Gastrocnemius medialis (tissue), 4 donors: ENCODE results near the gene SELENOT. TPM values are rescaled to one million over a fixed set of nuclear protein-coding genes. Genes with fewer than 3 reads are reported as not detected.
"Not testable (repeated sequence)": the region's sequence is repeated elsewhere in the genome, so short reads cannot be mapped to it uniquely, and the experiment has no call there.

Experiments used
- ATAC-seq, 2 donors: fragments of 150-250 bp; one replicate each; pipeline ENCODE4 v1.9.1; 2016
- DNase-seq, 2 donors: peaks; one replicate each; pipeline ENCODE4 v3.0.0-alpha.2; 2019
- H3K27ac ChIP-seq, 4 donors: fragments of 200-600 bp; sonication (generic); 1 replicate in 1 of 4; 2 replicates in 3 of 4; pipeline ENCODE4 v1.5.1; 2016 to 2018; ENCODE audit warnings: mild to moderate bottlenecking in 2 of 4, moderate library complexity in 1 of 4
- H3K27me3 ChIP-seq, 3 donors: fragments of 200-600 bp; sonication (generic) in 2 of 3; 1 replicate in 1 of 3; 2 replicates in 2 of 3; pipeline versions ENCODE4 v1.5.1 to v1.6.0; 2016 to 2019; ENCODE audit warnings: mild to moderate bottlenecking in 1 of 3, moderate library complexity in 1 of 3
- H3K36me3 ChIP-seq, 2 donors: fragments of 200-600 bp; sonication (generic) in 1 of 2; one replicate each; pipeline ENCODE4 v1.5.1; 2017 to 2018
- H3K4me1 ChIP-seq, 2 donors: fragments of 200-600 bp; sonication (generic) in 1 of 2; one replicate each; pipeline ENCODE4 v1.5.1; 2016 to 2017; ENCODE audit warnings: mild to moderate bottlenecking in 2 of 2
- H3K4me3 ChIP-seq, 4 donors: fragments of 200-600 bp; sonication (generic) in 3 of 4; 1 replicate in 1 of 4; 2 replicates in 3 of 4; pipeline ENCODE4 v1.5.1; 2016 to 2019; ENCODE audit warnings: mild to moderate bottlenecking in 2 of 4
- H3K9me3 ChIP-seq, 3 donors: fragments of 200-600 bp; sonication (generic) in 2 of 3; 1 replicate in 1 of 3; 2 replicates in 2 of 3; pipeline ENCODE4 v1.5.1; 2016 to 2019
- POLR2A ChIP-seq, 2 donors: fragments of 450-650 bp; IDR thresholded peaks; one replicate each; pipeline ENCODE4 v1.6.1; 2017; ENCODE audit warnings: antibody characterized with exemption in 2 of 2, mild to moderate bottlenecking in 2 of 2, moderate library complexity in 2 of 2
- in situ Hi-C, 4 donors: fragments of 200-750 bp; cut with MboI; loops; one replicate each; pipeline versions ENCODE4 v1.15.0 to v1.8.0; 2017; ENCODE audit warnings: low sequenced_read_pairs in 4 of 4
- intact Hi-C: fragments of 100-400 bp; cut with DNase I; formaldehyde crosslinking; loops from one replicate; pipeline ENCODE4 v1.15.1; 2023; ENCODE audit warnings: low total_unique reads
- total RNA-seq, 4 donors: library from RNA; depleted of rRNA; stranded (reverse); fragments of >200 nt; gene quantifications; one replicate each; pipeline versions ENCODE4 v1.1.0 to v1.2.3, GENCODE V29; 2016
- TF ChIP-seq, protein P1 (sequence below), 5 experiments: fragments of 450-650 bp in 3 of 5; fragments of 200-600 bp in 2 of 5; sonication (generic) in 2 of 5; IDR thresholded peaks in 4 of 5; conservative IDR thresholded peaks in 1 of 5; 1 replicate in 4 of 5; 2 replicates in 1 of 5; pipeline ENCODE4 v1.5.1; 2016 to 2019; ENCODE audit warnings: antibody characterized with exemption in 5 of 5, mild to moderate bottlenecking in 3 of 5, moderate library complexity in 3 of 5

SELENOT gene
- total RNA-seq, 4 donors from 2014 or later = 69.6 to 83.1 (median 76.2) TPM

DNA sequence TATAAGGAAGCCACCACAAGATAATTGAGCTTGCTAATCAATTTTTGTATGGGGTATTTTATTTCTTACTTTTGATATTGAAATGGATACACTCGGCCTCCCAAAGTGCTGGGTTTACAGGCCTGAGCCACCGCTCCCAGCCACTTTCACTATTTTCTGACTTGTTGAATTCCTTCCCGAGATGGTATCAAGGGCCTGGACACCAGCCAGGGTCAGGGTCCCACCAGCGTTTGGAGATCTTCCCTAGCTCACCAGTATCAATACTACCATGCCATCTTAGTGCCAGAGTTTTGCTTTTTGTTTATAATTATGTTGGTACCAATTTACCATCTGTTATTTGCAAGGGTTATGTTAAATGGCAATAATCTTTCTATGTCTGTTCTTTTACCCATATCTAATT is 5.5 kb upstream of the SELENOT start:
- Histone ChIP-seq H3K4me1 (peaks cover 3 to 17% of the 10 kb centered on the region in 2 donors), H3K27ac (no peak overlapping the region), H3K27me3 (no peaks in the 10 kb centered on the region), H3K4me3 (no peak overlapping the region), H3K9me3 (no peaks in the 10 kb centered on the region), H3K36me3 (no peaks in the 10 kb centered on the region)
- intact Hi-C loops = no loop called here
- in situ Hi-C loops = no loop called here
- DNase-seq = no peak
- TF ChIP-seq, protein P1, sequence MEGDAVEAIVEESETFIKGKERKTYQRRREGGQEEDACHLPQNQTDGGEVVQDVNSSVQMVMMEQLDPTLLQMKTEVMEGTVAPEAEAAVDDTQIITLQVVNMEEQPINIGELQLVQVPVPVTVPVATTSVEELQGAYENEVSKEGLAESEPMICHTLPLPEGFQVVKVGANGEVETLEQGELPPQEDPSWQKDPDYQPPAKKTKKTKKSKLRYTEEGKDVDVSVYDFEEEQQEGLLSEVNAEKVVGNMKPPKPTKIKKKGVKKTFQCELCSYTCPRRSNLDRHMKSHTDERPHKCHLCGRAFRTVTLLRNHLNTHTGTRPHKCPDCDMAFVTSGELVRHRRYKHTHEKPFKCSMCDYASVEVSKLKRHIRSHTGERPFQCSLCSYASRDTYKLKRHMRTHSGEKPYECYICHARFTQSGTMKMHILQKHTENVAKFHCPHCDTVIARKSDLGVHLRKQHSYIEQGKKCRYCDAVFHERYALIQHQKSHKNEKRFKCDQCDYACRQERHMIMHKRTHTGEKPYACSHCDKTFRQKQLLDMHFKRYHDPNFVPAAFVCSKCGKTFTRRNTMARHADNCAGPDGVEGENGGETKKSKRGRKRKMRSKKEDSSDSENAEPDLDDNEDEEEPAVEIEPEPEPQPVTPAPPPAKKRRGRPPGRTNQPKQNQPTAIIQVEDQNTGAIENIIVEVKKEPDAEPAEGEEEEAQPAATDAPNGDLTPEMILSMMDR (IDR thresholded peaks at IDR 0.05 in 4 of 5, conservative IDR thresholded peaks at IDR 0.05 in 1 of 5) = no peak
- TF ChIP-seq POLR2A (IDR thresholded peaks at IDR 0.05) = no peak
- ATAC-seq = no peak

DNA sequence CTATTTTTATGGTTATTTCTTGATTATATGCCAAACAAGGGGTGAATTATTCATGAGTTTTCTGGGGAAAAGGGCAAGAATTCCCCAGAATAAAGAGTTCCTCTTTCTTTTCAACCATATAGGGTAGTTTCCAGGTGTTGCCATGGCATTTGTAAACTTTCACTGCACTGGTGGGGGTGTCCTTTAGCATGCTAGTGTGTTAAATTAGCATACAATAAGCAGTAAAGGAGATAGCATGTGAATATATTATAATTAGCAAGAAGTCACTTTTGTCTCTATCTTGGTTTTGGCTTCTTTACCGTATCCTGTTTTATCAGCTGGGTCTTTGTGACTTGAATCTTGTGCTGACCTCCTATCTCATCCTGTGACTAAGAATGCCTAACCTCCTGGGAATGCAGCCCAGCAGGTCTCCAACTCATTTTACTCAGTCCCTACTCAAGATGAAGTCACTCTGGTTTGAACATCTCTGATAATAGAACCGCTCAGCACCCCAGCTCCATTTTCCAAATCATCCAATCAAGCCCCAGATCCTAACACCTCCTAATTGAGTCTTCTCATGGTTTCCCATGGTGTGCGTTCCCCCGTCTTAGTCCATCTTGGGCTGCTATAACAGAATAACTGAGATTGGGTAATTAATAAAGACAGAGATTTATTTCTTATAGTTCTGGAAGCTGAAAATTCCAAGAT is 3.4 kb upstream of the SELENOT start:
- no peak overlapping the region for H3K4me3 ChIP-seq
- H3K9me3 ChIP-seq = no peaks in the 10 kb centered on the region
- H3K27me3 ChIP-seq = no peaks in the 10 kb centered on the region
- DNase-seq (no peak), ATAC-seq (no peak)
- no peaks in the 10 kb centered on the region for H3K36me3 ChIP-seq
- no peak overlapping the region for H3K27ac ChIP-seq
- in situ Hi-C loops = loop anchor here in 2 of 4 donors (5.0 to 10.0 kb wide), 3 partner anchors 52 to 165 kb away; partner anchors contain the start of genes EIF2A (in 2 of the 2), SERP1 (in 2 of the 2) and SIAH2 (in 1 of the 2)
- intact Hi-C loops = loop anchor here (5.0 kb wide), 2 partner anchors 163 to 1668 kb away; partner anchors contain the start of genes MBNL1 and SIAH2
- H3K4me1 ChIP-seq = peaks cover 10 to 24% of the 10 kb centered on the region in 2 donors
- TF ChIP-seq, protein P1 (IDR thresholded peaks at IDR 0.05 in 4 of 5, conservative IDR thresholded peaks at IDR 0.05 in 1 of 5) = no peak
- TF ChIP-seq POLR2A (IDR thresholded peaks at IDR 0.05) = no peak

DNA sequence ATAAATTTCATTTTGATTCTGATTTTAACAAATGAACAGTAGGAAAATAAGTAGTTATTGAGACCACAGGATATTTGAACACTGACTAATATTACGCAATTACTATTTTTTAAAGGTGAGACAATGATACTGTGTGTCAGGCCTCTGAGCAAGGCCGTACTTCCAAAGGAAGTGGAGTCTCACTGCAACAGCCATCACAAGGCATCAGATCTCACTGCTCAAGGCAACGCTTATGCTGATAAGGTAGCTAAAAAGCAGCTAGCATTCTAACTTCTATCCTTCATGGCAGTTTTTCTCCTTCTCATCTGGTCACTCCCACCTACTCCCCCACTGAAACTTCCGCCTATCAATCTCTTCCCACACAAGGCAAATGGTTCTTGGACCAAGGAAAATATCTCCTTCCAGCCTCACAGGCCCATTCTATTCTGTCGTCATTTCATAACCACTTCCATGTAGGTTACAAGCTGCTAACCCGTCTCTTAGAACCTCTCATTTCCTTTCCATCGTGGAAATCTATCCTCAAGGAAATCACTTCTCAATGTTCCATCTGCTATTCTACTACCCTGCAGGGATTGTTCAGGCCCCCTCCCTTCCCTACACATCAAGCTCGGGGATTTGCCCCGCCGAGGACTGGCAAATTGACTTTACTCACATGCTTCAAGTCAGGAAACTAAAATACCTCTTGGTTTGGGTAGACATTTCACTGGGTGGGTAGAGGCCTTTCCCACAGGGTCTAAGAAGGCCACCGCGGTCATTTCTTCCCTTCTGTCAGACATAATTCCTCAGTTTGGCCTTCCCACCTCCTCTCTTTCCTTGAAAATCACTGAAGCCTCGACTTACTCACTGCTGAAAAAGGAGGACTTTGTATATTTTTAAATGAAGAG is 2.2 kb upstream of the SELENOT start:
- not testable (repeated sequence) for H3K27me3 ChIP-seq, H3K9me3 ChIP-seq, ATAC-seq, H3K4me3 ChIP-seq, H3K36me3 ChIP-seq, DNase-seq, H3K27ac ChIP-seq
- in situ Hi-C loops (loop anchor here in 2 of 4 donors (5.0 to 10.0 kb wide), 3 partner anchors 54 to 164 kb away; partner anchors contain the start of genes EIF2A (in 2 of the 2), SERP1 (in 2 of the 2) and SIAH2 (in 1 of the 2)), intact Hi-C loops (loop anchor here (5.0 kb wide), 2 partner anchors 161 to 1666 kb away; partner anchors contain the start of genes MBNL1 and SIAH2)
- H3K4me1 ChIP-seq = peaks cover 22 to 35% of the 10 kb centered on the region in 2 donors

DNA sequence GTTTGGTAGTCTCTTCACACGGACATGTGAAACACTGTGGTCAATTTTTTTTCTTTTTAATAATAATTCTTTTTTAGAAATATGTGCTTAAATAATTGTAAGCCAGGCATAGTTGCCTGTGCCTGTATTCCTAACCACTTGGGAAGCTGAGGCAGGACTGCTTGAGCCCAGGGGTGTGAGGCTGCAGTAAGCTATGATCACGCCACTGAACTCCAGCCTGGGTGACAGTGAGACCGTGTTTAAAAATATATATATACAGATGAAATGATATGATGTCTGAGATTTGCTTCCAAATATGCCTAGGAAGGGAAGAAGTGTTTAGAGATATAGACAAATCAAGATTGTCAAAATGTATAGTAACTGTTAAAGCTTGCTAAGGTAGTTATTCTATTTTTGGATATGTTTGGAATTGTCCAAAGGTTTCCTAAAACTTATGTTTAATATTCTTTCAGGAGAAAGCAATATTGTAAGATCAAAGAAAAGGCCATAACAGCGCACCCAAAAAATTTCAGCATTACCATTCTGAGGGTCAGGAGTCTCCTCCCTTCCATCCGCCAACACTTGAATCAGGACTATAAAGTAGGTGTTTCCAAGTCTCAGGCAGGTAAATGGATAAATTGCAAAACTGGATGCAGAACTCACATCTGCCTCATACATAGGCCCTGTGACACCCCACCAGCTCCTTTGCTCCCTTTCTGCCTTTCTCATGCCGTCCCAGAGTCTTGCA is 532 bp upstream of the SELENOT start:
- Histone ChIP-seq H3K4me1 (peaks cover 36 to 49% of the 10 kb centered on the region in 2 donors), H3K27ac (peak overlapping the region; percentile 93 to 98 (median 96)), H3K27me3 (no peaks in the 10 kb centered on the region), H3K36me3 (no peaks in the 10 kb centered on the region), H3K4me3 (peak overlapping the region; percentile 75 to 95 (median 86)), H3K9me3 (no peaks in the 10 kb centered on the region)
- intact Hi-C loops = loop anchor here (1.0 to 5.0 kb wide), 4 partner anchors 56 to 1665 kb away; partner anchors contain the start of genes EIF2A, MBNL1, SERP1 and SIAH2
- in situ Hi-C loops = loop anchor here in 2 of 4 donors (5.0 to 10.0 kb wide), 3 partner anchors 55 to 162 kb away; partner anchors contain the start of genes EIF2A (in 2 of the 2), SERP1 (in 2 of the 2) and SIAH2 (in 1 of the 2)
- TF ChIP-seq POLR2A (IDR thresholded peaks at IDR 0.05) = no peak
- TF ChIP-seq, protein P1 (IDR thresholded peaks at IDR 0.05 in 4 of 5, conservative IDR thresholded peaks at IDR 0.05 in 1 of 5) = no peak
- DNase-seq = no peak
- peak; percentile 54 to 57 for ATAC-seq
